ENCODE results near the gene MTHFSD. TPM values are rescaled to one million over a fixed set of nuclear protein-coding genes. Genes with fewer than 3 reads are reported as not detected.
A peak's percentile ranks its signal among the peaks of the same experiment; 100 is the strongest.

MTHFSD gene
- total RNA-seq, 2 experiments from 2014 or later = 28.7 to 29.1 TPM

GRCh38 chr16:86545954-86546637, 8.9 kb downstream of the MTHFSD start:
- H3K4me3 Mint-ChIP-seq = no peak overlapping the region
- H3K27me3 Mint-ChIP-seq = no peaks in the 10 kb centered on the region
- no peaks in the 10 kb centered on the region for H3K9me3 Mint-ChIP-seq
- H3K27ac Mint-ChIP-seq = no peak overlapping the region
- H3K36me3 Mint-ChIP-seq (ENCODE audit: low read depth) = peaks cover 11% of the 10 kb centered on the region
- no peak for DNase-seq
- peaks cover 3% of the 10 kb centered on the region for H3K4me1 Mint-ChIP-seq
- ChIA-PET POLR2A (no interaction called here), CTCF (no interaction called here)

GRCh38 chr16:86545481-86545880, 9.6 kb downstream of the MTHFSD start:
- no peaks in the 10 kb centered on the region for H3K27me3 Mint-ChIP-seq
- no peaks in the 10 kb centered on the region for H3K9me3 Mint-ChIP-seq
- H3K4me3 Mint-ChIP-seq = no peak overlapping the region
- POLR2A ChIA-PET = no interaction called here
- no peak overlapping the region for H3K27ac Mint-ChIP-seq
- no peak for DNase-seq
- peaks cover 3% of the 10 kb centered on the region for H3K4me1 Mint-ChIP-seq
- CTCF ChIA-PET = interaction anchor here (0.9 kb wide), 1 partner anchor 13 kb away, joined by 3 read pairs; no protein-coding TSS in a partner anchor
- peaks cover 12% of the 10 kb centered on the region for H3K36me3 Mint-ChIP-seq (ENCODE audit: low read depth)

GRCh38 chr16:86542756-86543750, 12.0 kb downstream of the MTHFSD start:
- ChIA-PET CTCF (interaction anchor here (1.7 kb wide), 1 partner anchor 25 kb away, joined by 3 read pairs; no protein-coding TSS in a partner anchor), POLR2A (no interaction called here)
- Mint-ChIP-seq H3K27ac (peak overlapping the region; percentile 1), H3K9me3 (no peaks in the 10 kb centered on the region), H3K27me3 (no peaks in the 10 kb centered on the region), H3K4me3 (no peak overlapping the region), H3K4me1 (no peaks in the 10 kb centered on the region), H3K36me3 (ENCODE audit: low read depth) (peaks cover 21% of the 10 kb centered on the region)
- no peak for DNase-seq

- no peak for DNase-seq
- no peaks in the 10 kb centered on the region for H3K4me1 Mint-ChIP-seq
- no peaks in the 10 kb centered on the region for H3K9me3 Mint-ChIP-seq
- no peak overlapping the region for H3K4me3 Mint-ChIP-seq
- H3K36me3 Mint-ChIP-seq (ENCODE audit: low read depth) = peaks cover 20% of the 10 kb centered on the region
- H3K27me3 Mint-ChIP-seq = no peaks in the 10 kb centered on the region
- POLR2A ChIA-PET = no interaction called here
- no peak overlapping the region for H3K27ac Mint-ChIP-seq
- CTCF ChIA-PET = interaction anchor here (1.4 to 1.7 kb wide), 2 partner anchors 9 to 24 kb away, joined by 3 read pairs; no protein-coding TSS in a partner anchor
Observed at GRCh38 chr16:86541560-86541959, 13.5 kb downstream of the MTHFSD start.

GRCh38 chr16:86540894-86541293, 14.1 kb downstream of the MTHFSD start:
- ChIA-PET CTCF (interaction anchor here (1.4 kb wide), 1 partner anchor 8 kb away, joined by 3 read pairs; no protein-coding TSS in a partner anchor), POLR2A (no interaction called here)
- Mint-ChIP-seq H3K9me3 (no peaks in the 10 kb centered on the region), H3K27ac (no peak overlapping the region), H3K36me3 (ENCODE audit: low read depth) (peaks cover 24% of the 10 kb centered on the region), H3K4me3 (no peak overlapping the region), H3K27me3 (no peaks in the 10 kb centered on the region), H3K4me1 (no peaks in the 10 kb centered on the region)
- DNase-seq = no peak

GRCh38 chr16:86538196-86538780, 16.7 kb downstream of the MTHFSD start:
- Mint-ChIP-seq H3K4me3 (no peak overlapping the region), H3K36me3 (ENCODE audit: low read depth) (peaks cover 16% of the 10 kb centered on the region), H3K4me1 (no peaks in the 10 kb centered on the region), H3K27ac (no peak overlapping the region), H3K9me3 (no peaks in the 10 kb centered on the region), H3K27me3 (no peaks in the 10 kb centered on the region)
- POLR2A ChIA-PET = no interaction called here
- no peak for DNase-seq
- CTCF ChIA-PET = no interaction called here

- H3K27ac Mint-ChIP-seq = no peak overlapping the region
- H3K9me3 Mint-ChIP-seq = no peaks in the 10 kb centered on the region
- no peaks in the 10 kb centered on the region for H3K4me1 Mint-ChIP-seq
- ChIA-PET CTCF (no interaction called here), POLR2A (no interaction called here)
- H3K4me3 Mint-ChIP-seq = no peak overlapping the region
- DNase-seq = no peak
- no peaks in the 10 kb centered on the region for H3K27me3 Mint-ChIP-seq
- peaks cover 16% of the 10 kb centered on the region for H3K36me3 Mint-ChIP-seq (ENCODE audit: low read depth)
Observed at GRCh38 chr16:86537486-86537885, 17.5 kb downstream of the MTHFSD start.

GRCh38 chr16:86536621-86537020, 18.4 kb downstream of the MTHFSD start:
- POLR2A ChIA-PET = no interaction called here

GRCh38 chr16:86534779-86535615, 20.0 kb downstream of the MTHFSD start:
- Mint-ChIP-seq H3K4me3 (no peak overlapping the region), H3K36me3 (ENCODE audit: low read depth) (peaks cover 15% of the 10 kb centered on the region), H3K4me1 (no peaks in the 10 kb centered on the region), H3K27me3 (no peaks in the 10 kb centered on the region), H3K9me3 (no peaks in the 10 kb centered on the region), H3K27ac (no peak overlapping the region)
- ChIA-PET CTCF (no interaction called here), POLR2A (no interaction called here)
- DNase-seq = no peak

More at GRCh38 chr16:86536621-86537020, 18.4 kb downstream of the MTHFSD start:
- DNase-seq = no peak
- Mint-ChIP-seq H3K9me3 (no peaks in the 10 kb centered on the region), H3K4me1 (no peaks in the 10 kb centered on the region), H3K27me3 (no peaks in the 10 kb centered on the region), H3K27ac (no peak overlapping the region), H3K36me3 (ENCODE audit: low read depth) (peaks cover 16% of the 10 kb centered on the region), H3K4me3 (no peak overlapping the region)
- CTCF ChIA-PET = no interaction called here

- ChIA-PET POLR2A (no interaction called here), CTCF (no interaction called here)
Observed at GRCh38 chr16:86533767-86534351, 21.2 kb downstream of the MTHFSD start.

GRCh38 chr16:86533076-86533475, 22.0 kb downstream of the MTHFSD start:
- peaks cover 8% of the 10 kb centered on the region for H3K36me3 Mint-ChIP-seq (ENCODE audit: low read depth)
- H3K27me3 Mint-ChIP-seq = no peaks in the 10 kb centered on the region
- ChIA-PET CTCF (interaction anchor here (1.0 kb wide), 1 partner anchor 8 kb away, joined by 3 read pairs; no protein-coding TSS in a partner anchor), POLR2A (no interaction called here)
- no peak for DNase-seq
- no peaks in the 10 kb centered on the region for H3K9me3 Mint-ChIP-seq
- no peaks in the 10 kb centered on the region for H3K4me1 Mint-ChIP-seq
- no peak overlapping the region for H3K27ac Mint-ChIP-seq
- no peak overlapping the region for H3K4me3 Mint-ChIP-seq

More at GRCh38 chr16:86533767-86534351, 21.2 kb downstream of the MTHFSD start:
- DNase-seq = no peak
- H3K9me3 Mint-ChIP-seq = no peaks in the 10 kb centered on the region
- H3K27me3 Mint-ChIP-seq = no peaks in the 10 kb centered on the region
- H3K4me1 Mint-ChIP-seq = no peaks in the 10 kb centered on the region
- no peak overlapping the region for H3K27ac Mint-ChIP-seq
- no peak overlapping the region for H3K4me3 Mint-ChIP-seq
- peaks cover 9% of the 10 kb centered on the region for H3K36me3 Mint-ChIP-seq (ENCODE audit: low read depth)

GRCh38 chr16:86532526-86532815, 22.6 kb downstream of the MTHFSD start:
- CTCF ChIA-PET = interaction anchor here (1.0 kb wide), 1 partner anchor 9 kb away, joined by 3 read pairs; no protein-coding TSS in a partner anchor
- Mint-ChIP-seq H3K27me3 (no peaks in the 10 kb centered on the region), H3K4me1 (no peaks in the 10 kb centered on the region), H3K4me3 (no peak overlapping the region), H3K27ac (no peak overlapping the region), H3K36me3 (ENCODE audit: low read depth) (peaks cover 8% of the 10 kb centered on the region), H3K9me3 (no peaks in the 10 kb centered on the region)
- POLR2A ChIA-PET = no interaction called here
- DNase-seq = no peak
